AG09319 (cell line): ENCODE data around the gene CDK5RAP3.
"Not testable (repeated sequence)": the region's sequence is repeated elsewhere in the genome, so short reads cannot be mapped to it uniquely, and the experiment has no call there.

ENCODE experiments used
- DNase-seq: peaks from one replicate; pipeline ENCODE4 v3.0.0-alpha.2; 2010; ENCODE audit warnings: low read depth; ENCODE audit errors: extremely low read depth
- CTCF ChIP-seq: IDR thresholded peaks from 2 replicates; pipeline ENCODE4 v1.5.1; 2011; ENCODE audit warnings: low read depth, mild to moderate bottlenecking, inconsistent platforms, low read length, moderate library complexity

CDK5RAP3 gene

GRCh38 chr17:48011405-48012150 lies 40.7 kb downstream of the CDK5RAP3 start:
- peak; percentile 45 for TF ChIP-seq CTCF
- DNase-seq, result no peak

GRCh38 chr17:48012151-48012520 lies 41.2 kb downstream of the CDK5RAP3 start:
- no peak for DNase-seq
- no peak; the same call in 1 of the 2 replicates for TF ChIP-seq CTCF

- TF ChIP-seq CTCF, result no peak
- DNase-seq, result no peak
These were observed 41.7 kb downstream of the CDK5RAP3 start for GRCh38 chr17:48012654-48013053.

GRCh38 chr17:48013876-48014594 lies 43.1 kb downstream of the CDK5RAP3 start:
- no peak for DNase-seq

GRCh38 chr17:48014595-48015111 lies 43.7 kb downstream of the CDK5RAP3 start:
- no peak for TF ChIP-seq CTCF
- no peak for DNase-seq

More at GRCh38 chr17:48013876-48014594, 43.1 kb downstream of the CDK5RAP3 start:
- no peak for TF ChIP-seq CTCF

- no peak for DNase-seq
- TF ChIP-seq CTCF, result no peak
These were observed 45.2 kb downstream of the CDK5RAP3 start for GRCh38 chr17:48016112-48016511.

GRCh38 chr17:48017817-48018158 lies 46.9 kb downstream of the CDK5RAP3 start:
- not testable (repeated sequence) for DNase-seq
